H1 (cell line): ENCODE measurements around the gene UBXN4. TPM values are rescaled to one million over a fixed set of nuclear protein-coding genes. Genes with fewer than 3 reads are reported as not detected.

Experiments
- CTCF ChIA-PET: fragments of 300-600 bp; sonication (Branson Sonifier 250); formaldehyde crosslinking; loops from one replicate; lab custom pipeline; 2021; ENCODE audit not compliant: partially characterized antibody; lab: Charles Lee
- POLR2A ChIA-PET: fragments of 300-600 bp; sonication (Branson Sonifier 250); formaldehyde crosslinking; loops from one replicate; lab custom pipeline; 2021; ENCODE audit warnings: inconsistent platforms; ENCODE audit not compliant: partially characterized antibody; lab: Charles Lee
- DNase-seq, 2 experiments: peaks; one replicate each; pipeline versions ENCODE4 v3.0.0 to v3.0.0-alpha.2; 2010 to 2022; ENCODE audit warnings: low spot score in 2 of 2, low read depth in 1 of 2, mixed read lengths in 1 of 2
- FAIRE-seq: peaks from 2 replicates; lab custom pipeline; 2011; peaks lifted over from hg19 to GRCh38; lab: Jason Lieb, UNC
- H2AFZ ChIP-seq: 2 replicates; pipeline ENCODE4 v1.8.1; 2012; ENCODE audit warnings: low read length, inconsistent platforms
- H2AK5ac ChIP-seq: 2 replicates; pipeline ENCODE4 v1.6.1; 2013; ENCODE audit warnings: low read depth, low read length
- H2BK120ac ChIP-seq: replicated peaks from 2 replicates; pipeline ENCODE3; 2013; ENCODE audit warnings: low read depth, low read length, inconsistent platforms
- H2BK12ac ChIP-seq: 2 replicates; pipeline ENCODE4 v1.6.1; 2013; ENCODE audit warnings: low read depth, low read length
- H2BK15ac ChIP-seq: 2 replicates; pipeline ENCODE4 v1.6.1; 2013; ENCODE audit warnings: low read length
- H2BK20ac ChIP-seq: 2 replicates; pipeline ENCODE4 v1.6.1; 2013; ENCODE audit warnings: low read length
- H2BK5ac ChIP-seq: 2 replicates; pipeline ENCODE4 v1.6.1; 2013; ENCODE audit warnings: low read depth, low read length
- H3K14ac ChIP-seq: 2 replicates; pipeline ENCODE4 v1.6.1; 2013; ENCODE audit warnings: inconsistent platforms; ENCODE audit not compliant: insufficient read length
- H3K18ac ChIP-seq: 2 replicates; pipeline ENCODE4 v1.6.1; 2013; ENCODE audit warnings: low read length; ENCODE audit errors: extremely low read depth
- H3K23ac ChIP-seq: 2 replicates; pipeline ENCODE4 v1.6.1; 2013; ENCODE audit warnings: inconsistent platforms; ENCODE audit not compliant: insufficient read length
- H3K23me2 ChIP-seq: 2 replicates; pipeline ENCODE4 v1.6.1; 2013; ENCODE audit warnings: low read depth, low read length
- H3K27ac ChIP-seq: 2 replicates; pipeline ENCODE4 v1.6.1; 2011; ENCODE audit warnings: low read depth, low read length, inconsistent platforms
- H3K27me3 ChIP-seq, 4 experiments: replicated peaks in 1 of 4; 1 replicate in 1 of 4; 2 replicates in 3 of 4; pipeline versions ENCODE4 v1.6.1 to v1.8.1; 2011 to 2013; ENCODE audit warnings: low read length in 3 of 4, mild to moderate bottlenecking in 3 of 4, inconsistent platforms in 2 of 4, mixed read lengths in 2 of 4, moderate library complexity in 1 of 4; ENCODE audit not compliant: control insufficient read depth in 3 of 4, insufficient read depth in 3 of 4; ENCODE audit errors: extremely low read depth in 1 of 4
- H3K36me3 ChIP-seq, 4 experiments: 2 replicates each; pipeline versions ENCODE4 v1.6.1 to v1.8.1; 2011 to 2013; ENCODE audit warnings: mild to moderate bottlenecking in 4 of 4, low read length in 3 of 4, moderate library complexity in 2 of 4, control low read depth in 1 of 4, inconsistent platforms in 1 of 4; ENCODE audit not compliant: insufficient read depth in 4 of 4, control insufficient read depth in 2 of 4
- H3K4ac ChIP-seq: replicated peaks from 2 replicates; pipeline ENCODE3; 2013; ENCODE audit warnings: low read length, low read depth, mixed read lengths, inconsistent platforms; ENCODE audit not compliant: insufficient read length
- H3K4me1 ChIP-seq, 4 experiments: replicated peaks in 1 of 4; 1 replicate in 1 of 4; 2 replicates in 3 of 4; pipeline versions ENCODE4 v1.6.1 to v1.8.1; 2011 to 2013; ENCODE audit warnings: low read length in 3 of 4, inconsistent platforms in 2 of 4, mixed read lengths in 1 of 4; ENCODE audit not compliant: insufficient read depth in 4 of 4, control insufficient read depth in 3 of 4
- H3K4me2 ChIP-seq, 2 experiments: 2 replicates each; pipeline versions ENCODE4 v1.6.1 to v1.8.1; 2011 to 2013; ENCODE audit warnings: low read depth in 2 of 2, low read length in 2 of 2, control low read depth in 1 of 2, inconsistent platforms in 1 of 2, mild to moderate bottlenecking in 1 of 2; ENCODE audit not compliant: insufficient read depth in 1 of 2
- H3K4me3 ChIP-seq, 4 experiments: fragments of 200-600, 300-600 bp in 1 of 4; sonication (generic), shearing (Covaris generic), sonication (Bioruptor Twin) in 1 of 4; 2 replicates each; pipeline versions ENCODE4 v1.5.1 to v1.8.1; 2011 to 2016; ENCODE audit warnings: low read length in 4 of 4, low read depth in 3 of 4, control low read depth in 2 of 4, inconsistent platforms in 2 of 4, mild to moderate bottlenecking in 2 of 4, mixed read lengths in 1 of 4, moderate library complexity in 1 of 4; ENCODE audit not compliant: insufficient read depth in 2 of 4; ENCODE audit errors: extremely low read depth in 1 of 4
- H3K56ac ChIP-seq: replicated peaks from 2 replicates; pipeline ENCODE3; 2013; ENCODE audit warnings: low read depth, mild to moderate bottlenecking, mixed read lengths, low read length, inconsistent platforms; ENCODE audit not compliant: insufficient read length
- H3K79me1 ChIP-seq: 2 replicates; pipeline ENCODE4 v1.6.1; 2013; ENCODE audit warnings: low read depth, low read length, control low read depth
- H3K79me2 ChIP-seq, 2 experiments: 2 replicates each; pipeline versions ENCODE4 v1.6.1 to v1.8.1; 2012 to 2013; ENCODE audit warnings: low read length in 2 of 2, mild to moderate bottlenecking in 2 of 2, inconsistent platforms in 1 of 2; ENCODE audit not compliant: insufficient read depth in 2 of 2, control insufficient read depth in 1 of 2
- H3K9ac ChIP-seq, 4 experiments: replicated peaks in 1 of 4; 1 replicate in 1 of 4; 2 replicates in 3 of 4; pipeline versions ENCODE4 v1.6.1 to v1.8.1; 2011 to 2013; ENCODE audit warnings: low read depth in 3 of 4, low read length in 3 of 4, control low read depth in 2 of 4, mild to moderate bottlenecking in 2 of 4, moderate library complexity in 2 of 4, inconsistent platforms in 1 of 4; ENCODE audit errors: extremely low read depth in 1 of 4
- H3K9me3 ChIP-seq, 2 experiments: 2 replicates each; pipeline versions ENCODE4 v1.6.1 to v1.8.1; 2012 to 2013; ENCODE audit warnings: mild to moderate bottlenecking in 2 of 2, moderate library complexity in 2 of 2, control low read depth in 1 of 2, inconsistent platforms in 1 of 2, low read depth in 1 of 2, low read length in 1 of 2, mixed read lengths in 1 of 2; ENCODE audit not compliant: insufficient read depth in 2 of 2
- H4K20me1 ChIP-seq, 2 experiments: replicated peaks in 1 of 2; 2 replicates each; pipeline versions ENCODE3 to v1.8.1; 2011 to 2013; ENCODE audit warnings: inconsistent platforms in 2 of 2, low read length in 2 of 2, mild to moderate bottlenecking in 1 of 2; ENCODE audit not compliant: insufficient read depth in 2 of 2, control insufficient read depth in 1 of 2
- H4K5ac ChIP-seq: 2 replicates; pipeline ENCODE4 v1.6.1; 2013; ENCODE audit warnings: low read length, low read depth, mixed read lengths, inconsistent platforms; ENCODE audit not compliant: insufficient read length
- H4K8ac ChIP-seq: 2 replicates; pipeline ENCODE4 v1.8.0; 2013; ENCODE audit warnings: mild to moderate bottlenecking, moderate library complexity, low read length, inconsistent platforms; ENCODE audit not compliant: insufficient read depth; ENCODE audit errors: extremely low read depth
- H4K91ac ChIP-seq: replicated peaks from 2 replicates; pipeline ENCODE3; 2013; ENCODE audit warnings: low read length, mixed read lengths, inconsistent platforms; ENCODE audit not compliant: insufficient read length
- CREB1 ChIP-seq: IDR thresholded peaks from 2 replicates; pipeline ENCODE4 v1.6.1; 2012; ENCODE audit warnings: inconsistent platforms
- EP300 ChIP-seq, 2 experiments: IDR thresholded peaks; 1 replicate in 1 of 2; 2 replicates in 1 of 2; pipeline ENCODE4 v1.6.1; 2011 to 2012; ENCODE audit warnings: low read depth in 2 of 2, low read length in 2 of 2, mild to moderate bottlenecking in 2 of 2, borderline replicate concordance in 1 of 2, inconsistent platforms in 1 of 2, moderate library complexity in 1 of 2
- JUN ChIP-seq: IDR thresholded peaks from 2 replicates; pipeline ENCODE4 v1.6.1; 2011; ENCODE audit warnings: low read depth, mild to moderate bottlenecking, improper control_type of control experiment, low read length
- KDM4A ChIP-seq: IDR thresholded peaks from one replicate; pipeline ENCODE4 v1.7.1; 2012; ENCODE audit warnings: low read depth, mild to moderate bottlenecking, moderate library complexity, low read length, inconsistent platforms; ENCODE audit not compliant: severe bottlenecking
- polyA plus RNA-seq, 7 experiments: library from polyadenylated mRNA; depleted of rRNA in 3 of 7; stranded (reverse) in 5 of 7; unstranded in 2 of 7; fragments of >200 nt in 5 of 7; fragments of 200-250 nt in 2 of 7; gene quantifications; 1 replicate in 5 of 7; 2 replicates in 1 of 7; 4 replicates in 1 of 7; pipeline versions ENCODE4 v1.2.1 to v1.2.3, GENCODE V29; 2011 to 2013; ENCODE audit warnings: missing spikeins in 2 of 7, mixed read lengths in 2 of 7
- total RNA-seq: library from RNA; stranded (reverse); fragmentation: NEBNext Ultra II Directional; extraction: Animal tissue kit (Norgen Biotek cat#: 25700); gene quantifications from 2 replicates; pipeline ENCODE4 v1.2.1, GENCODE V29; 2021

The UBXN4 gene
- total and polyA plus RNA-seq, 2 of the 8 experiments (the other 6 are each of a cell fraction or from before 2014, with no cell fraction given): 20.1 to 64.2 TPM

GRCh38 chr2:135773917-135774316 lies 32.3 kb downstream of the UBXN4 start:
- no peaks in the 10 kb centered on the region for H3K4me1 ChIP-seq
- H4K20me1 ChIP-seq: peaks cover 0 to under 1% of the 10 kb centered on the region in 2 experiments
- no peak for TF ChIP-seq JUN
- no peak for TF ChIP-seq KDM4A
- no peak for TF ChIP-seq CREB1
- TF ChIP-seq EP300 (IDR thresholded peaks at IDR 0.05; ENCODE audit: borderline replicate concordance in 1 of 2, low read depth in 2 of 2, low read length in 2 of 2): no peak
- DNase-seq (no peak), FAIRE-seq (no peak)
- no peaks in the 10 kb centered on the region for H3K79me2 ChIP-seq
- no peak overlapping the region for H3K9ac ChIP-seq
- no peak overlapping the region for H3K4me2 ChIP-seq
- no peak overlapping the region for H2BK15ac ChIP-seq
- no peaks in the 10 kb centered on the region for H3K79me1 ChIP-seq
- POLR2A ChIA-PET: interaction anchor here (0.6 kb wide), 1 partner anchor 765 kb away, joined by 3 read pairs; no protein-coding TSS in a partner anchor
- H3K4ac ChIP-seq: no peak overlapping the region
- H3K27me3 ChIP-seq: no peaks in the 10 kb centered on the region
- no peak overlapping the region for H3K27ac ChIP-seq
- H2AK5ac ChIP-seq: no peak overlapping the region
- H3K14ac ChIP-seq: no peak overlapping the region
- H3K18ac ChIP-seq: no peak overlapping the region
- no peak overlapping the region for H2BK5ac ChIP-seq
- no peak overlapping the region for H3K23ac ChIP-seq
- no peak overlapping the region for H4K91ac ChIP-seq
- no peak overlapping the region for H4K5ac ChIP-seq
- CTCF ChIA-PET: no interaction called here
- no peaks in the 10 kb centered on the region for H3K9me3 ChIP-seq
- H2BK12ac ChIP-seq: no peak overlapping the region
- H3K23me2 ChIP-seq: no peaks in the 10 kb centered on the region
- no peak overlapping the region for H3K56ac ChIP-seq
- no peak overlapping the region for H2BK20ac ChIP-seq
- no peak overlapping the region for H3K4me3 ChIP-seq
- H3K36me3 ChIP-seq: peaks cover 5 to 85% (median 48%) of the 10 kb centered on the region in 4 experiments
- no peak overlapping the region for H2AFZ ChIP-seq
- H2BK120ac ChIP-seq: no peak overlapping the region
- no peak overlapping the region for H4K8ac ChIP-seq
